Measurements from ENCODE around the gene ELMO1. TPM values are rescaled to one million over a fixed set of nuclear protein-coding genes. Genes with fewer than 3 reads are reported as not detected.
A peak's percentile ranks its signal among the peaks of the same experiment; 100 is the strongest.

ELMO1 gene, protein sequence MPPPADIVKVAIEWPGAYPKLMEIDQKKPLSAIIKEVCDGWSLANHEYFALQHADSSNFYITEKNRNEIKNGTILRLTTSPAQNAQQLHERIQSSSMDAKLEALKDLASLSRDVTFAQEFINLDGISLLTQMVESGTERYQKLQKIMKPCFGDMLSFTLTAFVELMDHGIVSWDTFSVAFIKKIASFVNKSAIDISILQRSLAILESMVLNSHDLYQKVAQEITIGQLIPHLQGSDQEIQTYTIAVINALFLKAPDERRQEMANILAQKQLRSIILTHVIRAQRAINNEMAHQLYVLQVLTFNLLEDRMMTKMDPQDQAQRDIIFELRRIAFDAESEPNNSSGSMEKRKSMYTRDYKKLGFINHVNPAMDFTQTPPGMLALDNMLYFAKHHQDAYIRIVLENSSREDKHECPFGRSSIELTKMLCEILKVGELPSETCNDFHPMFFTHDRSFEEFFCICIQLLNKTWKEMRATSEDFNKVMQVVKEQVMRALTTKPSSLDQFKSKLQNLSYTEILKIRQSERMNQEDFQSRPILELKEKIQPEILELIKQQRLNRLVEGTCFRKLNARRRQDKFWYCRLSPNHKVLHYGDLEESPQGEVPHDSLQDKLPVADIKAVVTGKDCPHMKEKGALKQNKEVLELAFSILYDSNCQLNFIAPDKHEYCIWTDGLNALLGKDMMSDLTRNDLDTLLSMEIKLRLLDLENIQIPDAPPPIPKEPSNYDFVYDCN
- total RNA-seq (2014; rRNA removed; shearing (Covaris generic)) (15.0 and 24.9 TPM in 2 replicates), polyA plus RNA-seq (2016; fragmentation: Nextera tagmentation; extraction: Ambion mirVana) (6.5 and 6.7 TPM in 2 replicates)
- long read RNA-seq = 0 reads

DNA sequence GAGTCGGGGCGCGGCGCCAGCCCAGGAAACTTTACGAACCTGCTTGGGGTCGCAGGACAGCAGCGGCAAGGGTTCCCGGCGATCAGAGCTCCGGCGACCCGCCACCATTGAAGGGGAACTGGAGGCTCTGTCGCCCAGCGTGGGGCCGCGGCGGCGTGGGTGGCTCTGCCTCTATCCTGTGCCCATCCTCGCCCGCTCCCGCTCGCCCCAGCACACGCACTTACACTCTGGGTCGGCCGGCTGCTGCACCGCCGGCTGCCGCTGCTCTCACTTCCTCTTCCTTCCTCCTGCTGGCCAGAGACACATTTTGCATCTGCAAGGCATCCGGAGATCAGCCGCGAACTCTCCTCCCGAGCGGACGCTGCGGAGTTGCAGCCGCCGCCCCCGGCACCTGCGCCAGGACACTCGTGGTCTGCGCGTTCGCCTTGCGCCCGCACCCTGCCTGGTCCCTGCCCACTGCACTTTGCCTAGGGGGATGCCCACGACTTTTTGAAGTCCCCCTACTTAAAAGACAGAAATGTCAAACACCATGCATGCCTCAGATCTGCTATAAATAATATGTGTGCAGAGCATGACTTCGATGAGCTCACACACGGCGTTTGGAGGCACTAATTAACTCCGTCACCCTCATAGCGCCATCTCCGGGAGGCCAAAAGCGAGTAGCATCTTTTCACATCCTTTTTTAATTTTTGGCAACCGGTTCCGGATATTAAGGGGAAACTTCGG lies at the start of gene ELMO1:
Gene ELMO1 (minus strand): TSS at position 229 of the 726 bp plus-strand sequence. CDS start 106,174 bp downstream, outside the sequence.
- H2AFZ ChIP-seq = peak within 1 kb of the TSS; percentile 98
- 0 out of 2 replicates have a peak within 1 kb of the TSS, but pooled peaks have one; percentile 19 for H3K27ac ChIP-seq (ENCODE audit: low read depth)

More for the DNA sequence above, at the start of gene ELMO1:
- Histone ChIP-seq H3K27me3 (ENCODE audit: insufficient read depth) (peaks cover 24% of the 10 kb centered on the region), H3F3A (replicated peaks; ENCODE audit: low read depth) (peaks cover 2% of the 10 kb centered on the region; the same call in 1 of the 2 replicates), H3K79me2 (replicated peaks; ENCODE audit: insufficient read depth) (0 out of 2 replicates have a peak, but pooled peaks cover 7% of the 10 kb centered on the region), H3K36me3 (ENCODE audit: insufficient read depth) (no peaks in the 10 kb centered on the region), H3K4me2 (peak within 1 kb of the TSS; percentile 96), H3K4me3 (peak within 1 kb of the TSS; percentile 89), H3K4me1 (ENCODE audit: insufficient read depth) (peaks cover 12% of the 10 kb centered on the region), H3K9me2 (ENCODE audit: insufficient read depth) (no peaks in the 10 kb centered on the region), H4K20me1 (replicated peaks; ENCODE audit: insufficient read depth) (peaks cover 2% of the 10 kb centered on the region; the same call in 1 of the 2 replicates)
- TF ChIP-seq, protein P1, sequence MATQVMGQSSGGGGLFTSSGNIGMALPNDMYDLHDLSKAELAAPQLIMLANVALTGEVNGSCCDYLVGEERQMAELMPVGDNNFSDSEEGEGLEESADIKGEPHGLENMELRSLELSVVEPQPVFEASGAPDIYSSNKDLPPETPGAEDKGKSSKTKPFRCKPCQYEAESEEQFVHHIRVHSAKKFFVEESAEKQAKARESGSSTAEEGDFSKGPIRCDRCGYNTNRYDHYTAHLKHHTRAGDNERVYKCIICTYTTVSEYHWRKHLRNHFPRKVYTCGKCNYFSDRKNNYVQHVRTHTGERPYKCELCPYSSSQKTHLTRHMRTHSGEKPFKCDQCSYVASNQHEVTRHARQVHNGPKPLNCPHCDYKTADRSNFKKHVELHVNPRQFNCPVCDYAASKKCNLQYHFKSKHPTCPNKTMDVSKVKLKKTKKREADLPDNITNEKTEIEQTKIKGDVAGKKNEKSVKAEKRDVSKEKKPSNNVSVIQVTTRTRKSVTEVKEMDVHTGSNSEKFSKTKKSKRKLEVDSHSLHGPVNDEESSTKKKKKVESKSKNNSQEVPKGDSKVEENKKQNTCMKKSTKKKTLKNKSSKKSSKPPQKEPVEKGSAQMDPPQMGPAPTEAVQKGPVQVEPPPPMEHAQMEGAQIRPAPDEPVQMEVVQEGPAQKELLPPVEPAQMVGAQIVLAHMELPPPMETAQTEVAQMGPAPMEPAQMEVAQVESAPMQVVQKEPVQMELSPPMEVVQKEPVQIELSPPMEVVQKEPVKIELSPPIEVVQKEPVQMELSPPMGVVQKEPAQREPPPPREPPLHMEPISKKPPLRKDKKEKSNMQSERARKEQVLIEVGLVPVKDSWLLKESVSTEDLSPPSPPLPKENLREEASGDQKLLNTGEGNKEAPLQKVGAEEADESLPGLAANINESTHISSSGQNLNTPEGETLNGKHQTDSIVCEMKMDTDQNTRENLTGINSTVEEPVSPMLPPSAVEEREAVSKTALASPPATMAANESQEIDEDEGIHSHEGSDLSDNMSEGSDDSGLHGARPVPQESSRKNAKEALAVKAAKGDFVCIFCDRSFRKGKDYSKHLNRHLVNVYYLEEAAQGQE (IDR thresholded peaks at IDR 0.05; ENCODE audit: unreplicated experiment) = no peak
- TF ChIP-seq, protein P2, sequence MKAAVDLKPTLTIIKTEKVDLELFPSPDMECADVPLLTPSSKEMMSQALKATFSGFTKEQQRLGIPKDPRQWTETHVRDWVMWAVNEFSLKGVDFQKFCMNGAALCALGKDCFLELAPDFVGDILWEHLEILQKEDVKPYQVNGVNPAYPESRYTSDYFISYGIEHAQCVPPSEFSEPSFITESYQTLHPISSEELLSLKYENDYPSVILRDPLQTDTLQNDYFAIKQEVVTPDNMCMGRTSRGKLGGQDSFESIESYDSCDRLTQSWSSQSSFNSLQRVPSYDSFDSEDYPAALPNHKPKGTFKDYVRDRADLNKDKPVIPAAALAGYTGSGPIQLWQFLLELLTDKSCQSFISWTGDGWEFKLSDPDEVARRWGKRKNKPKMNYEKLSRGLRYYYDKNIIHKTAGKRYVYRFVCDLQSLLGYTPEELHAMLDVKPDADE (IDR thresholded peaks at IDR 0.05) = peak; percentile 34; the same call in 1 of the 2 replicates
- TF ChIP-seq NANOG (IDR thresholded peaks at IDR 0.05; ENCODE audit: borderline replicate concordance) (no peak), STAT1 (IDR thresholded peaks at IDR 0.05; ENCODE audit: unreplicated experiment) (no peak), CREB1 (CRISPR knock-in tag; IDR thresholded peaks at IDR 0.05; ENCODE audit: low read depth) (no peak), EZH2phosphoT487 (IDR thresholded peaks at IDR 0.05; ENCODE audit: unreplicated experiment) (no peak), ZNF114 (CRISPR knock-in tag; IDR thresholded peaks at IDR 0.05) (no peak), POLR2AphosphoS5 (IDR thresholded peaks at IDR 0.05; ENCODE audit: low read depth) (peak; percentile 53), EZH2 (IDR thresholded peaks at IDR 0.05; ENCODE audit: low read depth, unreplicated experiment) (no peak)
- TF ChIP-seq, protein P3, sequence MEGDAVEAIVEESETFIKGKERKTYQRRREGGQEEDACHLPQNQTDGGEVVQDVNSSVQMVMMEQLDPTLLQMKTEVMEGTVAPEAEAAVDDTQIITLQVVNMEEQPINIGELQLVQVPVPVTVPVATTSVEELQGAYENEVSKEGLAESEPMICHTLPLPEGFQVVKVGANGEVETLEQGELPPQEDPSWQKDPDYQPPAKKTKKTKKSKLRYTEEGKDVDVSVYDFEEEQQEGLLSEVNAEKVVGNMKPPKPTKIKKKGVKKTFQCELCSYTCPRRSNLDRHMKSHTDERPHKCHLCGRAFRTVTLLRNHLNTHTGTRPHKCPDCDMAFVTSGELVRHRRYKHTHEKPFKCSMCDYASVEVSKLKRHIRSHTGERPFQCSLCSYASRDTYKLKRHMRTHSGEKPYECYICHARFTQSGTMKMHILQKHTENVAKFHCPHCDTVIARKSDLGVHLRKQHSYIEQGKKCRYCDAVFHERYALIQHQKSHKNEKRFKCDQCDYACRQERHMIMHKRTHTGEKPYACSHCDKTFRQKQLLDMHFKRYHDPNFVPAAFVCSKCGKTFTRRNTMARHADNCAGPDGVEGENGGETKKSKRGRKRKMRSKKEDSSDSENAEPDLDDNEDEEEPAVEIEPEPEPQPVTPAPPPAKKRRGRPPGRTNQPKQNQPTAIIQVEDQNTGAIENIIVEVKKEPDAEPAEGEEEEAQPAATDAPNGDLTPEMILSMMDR (conservative IDR thresholded peaks at IDR 0.05; ENCODE audit: low read depth in 2 of 2) = peak; percentile 29 to 35; a peak in 3 of 4 replicates
- H3K4me1 Mint-ChIP-seq = peaks cover 44% of the 10 kb centered on the region
- ATAC-seq = peak; percentile 89
- peak within 1 kb of the TSS; percentile 60 for H3K27ac Mint-ChIP-seq
- peaks cover 20% of the 10 kb centered on the region for H3K27me3 Mint-ChIP-seq (ENCODE audit: insufficient read depth, low read depth, poor library complexity)
- H3K4me3 Mint-ChIP-seq = peak within 1 kb of the TSS; percentile 95
- H3K9me3 Mint-ChIP-seq = no peaks in the 10 kb centered on the region
- peak; percentile 93 for DNase-seq (ENCODE audit: low spot score)
- H3K36me3 Mint-ChIP-seq (ENCODE audit: low read depth) = no peaks in the 10 kb centered on the region; the same call in 2 of the 3 replicates

All from GM23338 (cell line).